H1 (cell line): Measurements from ENCODE around the gene CD14. TPM values are rescaled to one million over a fixed set of nuclear protein-coding genes. Genes with fewer than 3 reads are reported as not detected.

ENCODE experiments used
- CTCF ChIA-PET: fragments of 300-600 bp; sonication (Branson Sonifier 250); formaldehyde crosslinking; loops from one replicate; lab custom pipeline; 2021; ENCODE audit not compliant: partially characterized antibody; lab: Charles Lee
- POLR2A ChIA-PET: fragments of 300-600 bp; sonication (Branson Sonifier 250); formaldehyde crosslinking; loops from one replicate; lab custom pipeline; 2021; ENCODE audit warnings: inconsistent platforms; ENCODE audit not compliant: partially characterized antibody; lab: Charles Lee
- DNase-seq, 2 experiments: peaks; one replicate each; pipeline versions ENCODE4 v3.0.0 to v3.0.0-alpha.2; 2010 to 2022; ENCODE audit warnings: low spot score in 2 of 2, low read depth in 1 of 2, mixed read lengths in 1 of 2
- FAIRE-seq: peaks from 2 replicates; lab custom pipeline; 2011; peaks lifted over from hg19 to GRCh38; lab: Jason Lieb, UNC
- H2AFZ ChIP-seq: 2 replicates; pipeline ENCODE4 v1.8.1; 2012; ENCODE audit warnings: low read length, inconsistent platforms
- H2AK5ac ChIP-seq: 2 replicates; pipeline ENCODE4 v1.6.1; 2013; ENCODE audit warnings: low read depth, low read length
- H2BK120ac ChIP-seq: replicated peaks from 2 replicates; pipeline ENCODE3; 2013; ENCODE audit warnings: low read depth, low read length, inconsistent platforms
- H2BK12ac ChIP-seq: 2 replicates; pipeline ENCODE4 v1.6.1; 2013; ENCODE audit warnings: low read depth, low read length
- H2BK15ac ChIP-seq: 2 replicates; pipeline ENCODE4 v1.6.1; 2013; ENCODE audit warnings: low read length
- H2BK20ac ChIP-seq: 2 replicates; pipeline ENCODE4 v1.6.1; 2013; ENCODE audit warnings: low read length
- H2BK5ac ChIP-seq: 2 replicates; pipeline ENCODE4 v1.6.1; 2013; ENCODE audit warnings: low read depth, low read length
- H3K14ac ChIP-seq: 2 replicates; pipeline ENCODE4 v1.6.1; 2013; ENCODE audit warnings: inconsistent platforms; ENCODE audit not compliant: insufficient read length
- H3K18ac ChIP-seq: 2 replicates; pipeline ENCODE4 v1.6.1; 2013; ENCODE audit warnings: low read length; ENCODE audit errors: extremely low read depth
- H3K23ac ChIP-seq: 2 replicates; pipeline ENCODE4 v1.6.1; 2013; ENCODE audit warnings: inconsistent platforms; ENCODE audit not compliant: insufficient read length
- H3K23me2 ChIP-seq: 2 replicates; pipeline ENCODE4 v1.6.1; 2013; ENCODE audit warnings: low read depth, low read length
- H3K27ac ChIP-seq: 2 replicates; pipeline ENCODE4 v1.6.1; 2011; ENCODE audit warnings: low read depth, low read length, inconsistent platforms
- H3K27me3 ChIP-seq, 4 experiments: replicated peaks in 1 of 4; 1 replicate in 1 of 4; 2 replicates in 3 of 4; pipeline versions ENCODE4 v1.6.1 to v1.8.1; 2011 to 2013; ENCODE audit warnings: low read length in 3 of 4, mild to moderate bottlenecking in 3 of 4, inconsistent platforms in 2 of 4, mixed read lengths in 2 of 4, moderate library complexity in 1 of 4; ENCODE audit not compliant: control insufficient read depth in 3 of 4, insufficient read depth in 3 of 4; ENCODE audit errors: extremely low read depth in 1 of 4
- H3K36me3 ChIP-seq, 4 experiments: 2 replicates each; pipeline versions ENCODE4 v1.6.1 to v1.8.1; 2011 to 2013; ENCODE audit warnings: mild to moderate bottlenecking in 4 of 4, low read length in 3 of 4, moderate library complexity in 2 of 4, control low read depth in 1 of 4, inconsistent platforms in 1 of 4; ENCODE audit not compliant: insufficient read depth in 4 of 4, control insufficient read depth in 2 of 4
- H3K4ac ChIP-seq: replicated peaks from 2 replicates; pipeline ENCODE3; 2013; ENCODE audit warnings: low read length, low read depth, mixed read lengths, inconsistent platforms; ENCODE audit not compliant: insufficient read length
- H3K4me1 ChIP-seq, 4 experiments: replicated peaks in 1 of 4; 1 replicate in 1 of 4; 2 replicates in 3 of 4; pipeline versions ENCODE4 v1.6.1 to v1.8.1; 2011 to 2013; ENCODE audit warnings: low read length in 3 of 4, inconsistent platforms in 2 of 4, mixed read lengths in 1 of 4; ENCODE audit not compliant: insufficient read depth in 4 of 4, control insufficient read depth in 3 of 4
- H3K4me2 ChIP-seq, 2 experiments: 2 replicates each; pipeline versions ENCODE4 v1.6.1 to v1.8.1; 2011 to 2013; ENCODE audit warnings: low read depth in 2 of 2, low read length in 2 of 2, control low read depth in 1 of 2, inconsistent platforms in 1 of 2, mild to moderate bottlenecking in 1 of 2; ENCODE audit not compliant: insufficient read depth in 1 of 2
- H3K4me3 ChIP-seq, 4 experiments: fragments of 200-600, 300-600 bp in 1 of 4; sonication (generic), shearing (Covaris generic), sonication (Bioruptor Twin) in 1 of 4; 2 replicates each; pipeline versions ENCODE4 v1.5.1 to v1.8.1; 2011 to 2016; ENCODE audit warnings: low read length in 4 of 4, low read depth in 3 of 4, control low read depth in 2 of 4, inconsistent platforms in 2 of 4, mild to moderate bottlenecking in 2 of 4, mixed read lengths in 1 of 4, moderate library complexity in 1 of 4; ENCODE audit not compliant: insufficient read depth in 2 of 4; ENCODE audit errors: extremely low read depth in 1 of 4
- H3K56ac ChIP-seq: replicated peaks from 2 replicates; pipeline ENCODE3; 2013; ENCODE audit warnings: low read depth, mild to moderate bottlenecking, mixed read lengths, low read length, inconsistent platforms; ENCODE audit not compliant: insufficient read length
- H3K79me1 ChIP-seq: 2 replicates; pipeline ENCODE4 v1.6.1; 2013; ENCODE audit warnings: low read depth, low read length, control low read depth
- H3K79me2 ChIP-seq, 2 experiments: 2 replicates each; pipeline versions ENCODE4 v1.6.1 to v1.8.1; 2012 to 2013; ENCODE audit warnings: low read length in 2 of 2, mild to moderate bottlenecking in 2 of 2, inconsistent platforms in 1 of 2; ENCODE audit not compliant: insufficient read depth in 2 of 2, control insufficient read depth in 1 of 2
- H3K9ac ChIP-seq, 4 experiments: replicated peaks in 1 of 4; 1 replicate in 1 of 4; 2 replicates in 3 of 4; pipeline versions ENCODE4 v1.6.1 to v1.8.1; 2011 to 2013; ENCODE audit warnings: low read depth in 3 of 4, low read length in 3 of 4, control low read depth in 2 of 4, mild to moderate bottlenecking in 2 of 4, moderate library complexity in 2 of 4, inconsistent platforms in 1 of 4; ENCODE audit errors: extremely low read depth in 1 of 4
- H3K9me3 ChIP-seq, 2 experiments: 2 replicates each; pipeline versions ENCODE4 v1.6.1 to v1.8.1; 2012 to 2013; ENCODE audit warnings: mild to moderate bottlenecking in 2 of 2, moderate library complexity in 2 of 2, control low read depth in 1 of 2, inconsistent platforms in 1 of 2, low read depth in 1 of 2, low read length in 1 of 2, mixed read lengths in 1 of 2; ENCODE audit not compliant: insufficient read depth in 2 of 2
- H4K20me1 ChIP-seq, 2 experiments: replicated peaks in 1 of 2; 2 replicates each; pipeline versions ENCODE3 to v1.8.1; 2011 to 2013; ENCODE audit warnings: inconsistent platforms in 2 of 2, low read length in 2 of 2, mild to moderate bottlenecking in 1 of 2; ENCODE audit not compliant: insufficient read depth in 2 of 2, control insufficient read depth in 1 of 2
- H4K5ac ChIP-seq: 2 replicates; pipeline ENCODE4 v1.6.1; 2013; ENCODE audit warnings: low read length, low read depth, mixed read lengths, inconsistent platforms; ENCODE audit not compliant: insufficient read length
- H4K8ac ChIP-seq: 2 replicates; pipeline ENCODE4 v1.8.0; 2013; ENCODE audit warnings: mild to moderate bottlenecking, moderate library complexity, low read length, inconsistent platforms; ENCODE audit not compliant: insufficient read depth; ENCODE audit errors: extremely low read depth
- H4K91ac ChIP-seq: replicated peaks from 2 replicates; pipeline ENCODE3; 2013; ENCODE audit warnings: low read length, mixed read lengths, inconsistent platforms; ENCODE audit not compliant: insufficient read length
- BRCA1 ChIP-seq: IDR thresholded peaks from 2 replicates; pipeline ENCODE4 v1.6.1; 2012; ENCODE audit warnings: low read depth, low read length, improper control_type of control experiment
- EGR1 ChIP-seq: IDR thresholded peaks from 2 replicates; pipeline ENCODE4 v1.6.1; 2011; ENCODE audit warnings: low read depth, low read length, borderline replicate concordance
- EP300 ChIP-seq, 2 experiments: IDR thresholded peaks; 1 replicate in 1 of 2; 2 replicates in 1 of 2; pipeline ENCODE4 v1.6.1; 2011 to 2012; ENCODE audit warnings: low read depth in 2 of 2, low read length in 2 of 2, mild to moderate bottlenecking in 2 of 2, borderline replicate concordance in 1 of 2, inconsistent platforms in 1 of 2, moderate library complexity in 1 of 2
- FOSL1 ChIP-seq: IDR thresholded peaks from 2 replicates; pipeline ENCODE4 v1.6.1; 2011; ENCODE audit warnings: mild to moderate bottlenecking, low read depth, low read length, moderate library complexity; ENCODE audit not compliant: insufficient read depth
- HDAC2 ChIP-seq, 2 experiments: fragments of 300-600 bp in 1 of 2; sonication (generic) in 1 of 2; IDR thresholded peaks; 2 replicates each; pipeline ENCODE4 v1.6.1; 2011 to 2012; ENCODE audit warnings: low read depth in 2 of 2, low read length in 2 of 2, mild to moderate bottlenecking in 2 of 2, moderate library complexity in 2 of 2, borderline replicate concordance in 1 of 2, inconsistent platforms in 1 of 2
- KDM1A ChIP-seq: fragments of 200-600, 300-600 bp; sonication (generic); IDR thresholded peaks from 2 replicates; pipeline ENCODE4 v1.7.1; 2016; ENCODE audit warnings: mild to moderate bottlenecking, low read length, borderline replicate concordance
- POU5F1 ChIP-seq: IDR thresholded peaks from 2 replicates; pipeline ENCODE4 v1.6.1; 2011; ENCODE audit warnings: low read depth, mild to moderate bottlenecking, low read length, moderate library complexity
- SAP30 ChIP-seq: fragments of 300-600 bp; sonication (generic); IDR thresholded peaks from 2 replicates; pipeline ENCODE4 v1.7.1; 2012; ENCODE audit warnings: low read length, moderate library complexity, mild to moderate bottlenecking, inconsistent platforms; ENCODE audit not compliant: insufficient read depth, insufficient replicate concordance
- SIN3A ChIP-seq, 2 experiments: IDR thresholded peaks in 1 of 2; conservative IDR thresholded peaks in 1 of 2; 2 replicates each; pipeline ENCODE4 v1.6.1; 2011 to 2012; ENCODE audit warnings: low read length in 2 of 2, improper control_type of control experiment in 1 of 2, low read depth in 1 of 2, mild to moderate bottlenecking in 1 of 2
- SP1 ChIP-seq: IDR thresholded peaks from 2 replicates; pipeline ENCODE4 v1.6.1; 2011; ENCODE audit warnings: low read depth, low read length
- TAF1 ChIP-seq: IDR thresholded peaks from 2 replicates; pipeline ENCODE4 v1.6.1; 2011; ENCODE audit warnings: mild to moderate bottlenecking, low read depth, low read length
- TBP ChIP-seq: IDR thresholded peaks from 2 replicates; pipeline ENCODE4 v1.6.1; 2011; ENCODE audit warnings: low read depth, low read length, improper control_type of control experiment
- YY1 ChIP-seq: IDR thresholded peaks from 2 replicates; pipeline ENCODE4 v1.6.1; 2011; ENCODE audit warnings: low read depth, mild to moderate bottlenecking, low read length
- WGBS, 2 experiments: shearing (Covaris generic) in 1 of 2; methylation state at CpG; one replicate each; pipeline versions ENCODE4 v1.1.6 to v1.1.7; 2013 to 2015; ENCODE audit warnings: low lambda C conversion rate in 2 of 2, mixed read lengths in 2 of 2, inconsistent platforms in 1 of 2, low coverage in 1 of 2, missing lambda C conversion rate in 1 of 2; ENCODE audit not compliant: insufficient replicate concordance in 2 of 2, insufficient coverage in 1 of 2, insufficient read length in 1 of 2; ENCODE audit errors: extremely low coverage in 1 of 2, missing lambda C conversion rate in 1 of 2; 5-methylcytosine and 5-hydroxymethylcytosine counted together
- polyA plus RNA-seq, 7 experiments: library from polyadenylated mRNA; depleted of rRNA in 3 of 7; stranded (reverse) in 5 of 7; unstranded in 2 of 7; fragments of >200 nt in 5 of 7; fragments of 200-250 nt in 2 of 7; gene quantifications; 1 replicate in 5 of 7; 2 replicates in 1 of 7; 4 replicates in 1 of 7; pipeline versions ENCODE4 v1.2.1 to v1.2.3, GENCODE V29; 2011 to 2013; ENCODE audit warnings: missing spikeins in 2 of 7, mixed read lengths in 2 of 7
- total RNA-seq: library from RNA; stranded (reverse); fragmentation: NEBNext Ultra II Directional; extraction: Animal tissue kit (Norgen Biotek cat#: 25700); gene quantifications from 2 replicates; pipeline ENCODE4 v1.2.1, GENCODE V29; 2021
- TF ChIP-seq, protein P1 (sequence below): IDR thresholded peaks from 2 replicates; pipeline ENCODE4 v1.6.1; 2011; ENCODE audit warnings: low read depth, mild to moderate bottlenecking, low read length; ENCODE audit not compliant: insufficient read depth

Gene CD14
- total and polyA plus RNA-seq, 2 of the 8 experiments (the other 6 are each of a cell fraction or from before 2014, with no cell fraction given), result 0.15 TPM; not detected in 1

DNA sequence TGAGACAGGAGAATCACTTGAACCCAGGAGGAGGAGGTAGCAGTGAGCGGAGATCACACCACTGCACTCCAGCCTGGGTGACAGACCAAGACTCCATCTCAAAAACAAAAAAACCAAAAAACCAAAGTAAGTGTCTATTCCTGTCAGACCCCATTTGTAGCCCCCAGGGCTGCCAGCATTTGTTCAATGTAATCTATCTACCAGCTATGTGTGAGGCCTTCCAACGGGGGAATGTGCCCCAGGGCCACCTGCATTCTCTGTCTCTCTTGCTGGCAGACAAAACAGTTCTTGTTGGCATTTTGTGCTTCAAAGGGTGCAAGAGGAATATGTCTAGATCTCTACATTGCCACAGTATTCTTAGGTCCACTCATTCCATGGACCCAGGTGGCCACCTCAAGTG lies 34.1 kb downstream of the CD14 start:
- Histone ChIP-seq H3K14ac (no peak overlapping the region), H3K4me1 (no peaks in the 10 kb centered on the region), H3K18ac (no peak overlapping the region), H3K79me2 (no peaks in the 10 kb centered on the region), H3K4ac (no peak overlapping the region), H2AFZ (no peak overlapping the region), H4K5ac (no peak overlapping the region), H2BK15ac (no peak overlapping the region), H2BK12ac (no peak overlapping the region), H2BK120ac (no peak overlapping the region), H3K23ac (no peak overlapping the region), H3K27ac (no peak overlapping the region), H2BK5ac (no peak overlapping the region), H3K4me3 (no peak overlapping the region), H4K91ac (no peak overlapping the region), H3K56ac (no peak overlapping the region), H3K4me2 (no peak overlapping the region), H3K27me3 (no peaks in the 10 kb centered on the region), H3K36me3 (no peaks in the 10 kb centered on the region), H3K9me3 (no peaks in the 10 kb centered on the region), H2BK20ac (no peak overlapping the region), H2AK5ac (no peak overlapping the region), H4K8ac (no peak overlapping the region), H4K20me1 (no peaks in the 10 kb centered on the region), H3K9ac (no peak overlapping the region), H3K23me2 (no peaks in the 10 kb centered on the region), H3K79me1 (no peaks in the 10 kb centered on the region)
- no peak for DNase-seq
- POLR2A ChIA-PET, result no interaction called here
- FAIRE-seq, result no peak
- 73% methylated on average over 2 of the region's 2 CpGs; no CpG with 5 or more reads in 1 of the 2 experiments for WGBS, 2 experiments
- CTCF ChIA-PET, result no interaction called here
- no peak for TF ChIP-seq TBP
- no peak for TF ChIP-seq POU5F1
- no peak for TF ChIP-seq YY1
- TF ChIP-seq, protein P1, sequence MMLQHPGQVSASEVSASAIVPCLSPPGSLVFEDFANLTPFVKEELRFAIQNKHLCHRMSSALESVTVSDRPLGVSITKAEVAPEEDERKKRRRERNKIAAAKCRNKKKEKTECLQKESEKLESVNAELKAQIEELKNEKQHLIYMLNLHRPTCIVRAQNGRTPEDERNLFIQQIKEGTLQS, result no peak
- no peak for TF ChIP-seq TAF1
- no peak for TF ChIP-seq HDAC2 (IDR thresholded peaks at IDR 0.05; ENCODE audit: borderline replicate concordance in 1 of 2, low read depth in 2 of 2, low read length in 2 of 2)
- TF ChIP-seq SIN3A (conservative IDR thresholded peaks at IDR 0.05 in 1 of 2, IDR thresholded peaks at IDR 0.05 in 1 of 2; ENCODE audit: low read depth in 1 of 2, low read length in 2 of 2), result no peak
- TF ChIP-seq SAP30, result no peak
- no peak for TF ChIP-seq BRCA1
- no peak for TF ChIP-seq EGR1
- TF ChIP-seq KDM1A, result no peak
- TF ChIP-seq EP300 (IDR thresholded peaks at IDR 0.05; ENCODE audit: borderline replicate concordance in 1 of 2, low read depth in 2 of 2, low read length in 2 of 2), result no peak
- TF ChIP-seq FOSL1, result no peak
- TF ChIP-seq SP1, result no peak
